COR-L47 (cell line): ENCODE data around the gene DIPK1B.

Experiments
- DNase-seq: peaks from one replicate; lab custom pipeline; 2025; lab: John Stamatoyannopoulos, UW

Gene DIPK1B

GRCh38 chr9:136673088-136673974, 39.0 kb upstream of the DIPK1B start:
- no peak for DNase-seq

GRCh38 chr9:136673975-136674785, 38.2 kb upstream of the DIPK1B start:
- DNase-seq = no peak

- no peak for DNase-seq
These were observed 37.5 kb upstream of the DIPK1B start for GRCh38 chr9:136674786-136675349.

GRCh38 chr9:136675477-136676296, 36.7 kb upstream of the DIPK1B start:
- no peak for DNase-seq

GRCh38 chr9:136676297-136676794, 36.0 kb upstream of the DIPK1B start:
- no peak for DNase-seq

- DNase-seq = no peak
These were observed 35.3 kb upstream of the DIPK1B start for GRCh38 chr9:136676920-136677686.

GRCh38 chr9:136678034-136678433, 34.3 kb upstream of the DIPK1B start:
- no peak for DNase-seq

- no peak for DNase-seq
These were observed 33.7 kb upstream of the DIPK1B start for GRCh38 chr9:136678624-136679023.

- no peak for DNase-seq
These were observed 32.9 kb upstream of the DIPK1B start for GRCh38 chr9:136679431-136679941.

- DNase-seq = no peak
These were observed 31.3 kb upstream of the DIPK1B start for GRCh38 chr9:136681029-136681428.

- no peak for DNase-seq
These were observed 30.2 kb upstream of the DIPK1B start for GRCh38 chr9:136681945-136682699.

- no peak for DNase-seq
These were observed 29.7 kb upstream of the DIPK1B start for GRCh38 chr9:136682710-136683109.

- DNase-seq = no peak
These were observed 29.1 kb upstream of the DIPK1B start for GRCh38 chr9:136683173-136683745.

GRCh38 chr9:136683755-136684154, 28.6 kb upstream of the DIPK1B start:
- DNase-seq = no peak

GRCh38 chr9:136684339-136684738, 28.0 kb upstream of the DIPK1B start:
- no peak for DNase-seq

GRCh38 chr9:136684799-136685198, 27.6 kb upstream of the DIPK1B start:
- DNase-seq = no peak

GRCh38 chr9:136685216-136685615, 27.2 kb upstream of the DIPK1B start:
- DNase-seq = no peak

GRCh38 chr9:136685790-136686533, 26.4 kb upstream of the DIPK1B start:
- DNase-seq = no peak

GRCh38 chr9:136686534-136686793, 25.9 kb upstream of the DIPK1B start:
- DNase-seq = no peak
